Keratinocyte (primary cell): Measurements from ENCODE around the gene KCNG2. TPM values are rescaled to one million over a fixed set of nuclear protein-coding genes. Genes with fewer than 3 reads are reported as not detected.

Experiments used
- DNase-seq: peaks from one replicate; pipeline ENCODE4 v3.0.0-alpha.2; 2011; ENCODE audit warnings: low read depth, missing footprints, low spot score
- FAIRE-seq: peaks from 2 replicates; lab custom pipeline; 2011; peaks lifted over from hg19 to GRCh38; lab: Jason Lieb, UNC
- H2AFZ ChIP-seq: 2 replicates; pipeline ENCODE4 v1.6.0; 2012; ENCODE audit warnings: low read length, control low read depth, inconsistent platforms; ENCODE audit not compliant: control insufficient read depth
- H3K27ac ChIP-seq: 2 replicates; pipeline ENCODE4 v1.5.1; 2011; ENCODE audit warnings: low read length; ENCODE audit not compliant: control insufficient read depth, insufficient read depth
- H3K27me3 ChIP-seq: 3 replicates; pipeline ENCODE4 v1.6.0; 2011; ENCODE audit warnings: low read length; ENCODE audit not compliant: control insufficient read depth, insufficient read depth; ENCODE audit errors: extremely low read depth
- H3K36me3 ChIP-seq, 2 experiments: 2 replicates in 1 of 2; 3 replicates in 1 of 2; pipeline ENCODE4 v1.5.1; 2011; ENCODE audit warnings: low read length in 2 of 2, mild to moderate bottlenecking in 1 of 2; ENCODE audit not compliant: control insufficient read depth in 2 of 2, insufficient read depth in 2 of 2; ENCODE audit errors: extremely low read depth in 1 of 2
- H3K4me1 ChIP-seq: 3 replicates; pipeline ENCODE4 v1.5.1; 2011; ENCODE audit warnings: low read length; ENCODE audit not compliant: control insufficient read depth, insufficient read depth; ENCODE audit errors: extremely low read depth
- H3K4me2 ChIP-seq: 3 replicates; pipeline ENCODE4 v1.6.0; 2011; ENCODE audit warnings: low read depth, low read length; ENCODE audit not compliant: control insufficient read depth, insufficient read depth; ENCODE audit errors: extremely low read depth
- H3K4me3 ChIP-seq, 3 experiments: fragments of 200-600 bp in 1 of 3; sonication (generic) in 1 of 3; 2 replicates in 2 of 3; 3 replicates in 1 of 3; pipeline ENCODE4 v1.5.1; 2011 to 2016; ENCODE audit warnings: low read length in 3 of 3, mild to moderate bottlenecking in 3 of 3, control low read depth in 2 of 3, inconsistent platforms in 1 of 3, low read depth in 1 of 3, mixed read lengths in 1 of 3, mixed run types in 1 of 3, moderate library complexity in 1 of 3; ENCODE audit not compliant: control insufficient read depth in 2 of 3, insufficient read depth in 2 of 3; ENCODE audit errors: extremely low read depth in 1 of 3
- H3K79me2 ChIP-seq: 2 replicates; pipeline ENCODE4 v1.6.0; 2012; ENCODE audit warnings: low read length; ENCODE audit not compliant: control insufficient read depth, insufficient read depth
- H3K9ac ChIP-seq: 3 replicates; pipeline ENCODE4 v1.6.0; 2011; ENCODE audit warnings: low read length; ENCODE audit not compliant: control insufficient read depth, insufficient read depth; ENCODE audit errors: extremely low read depth
- H3K9me1 ChIP-seq: 3 replicates; pipeline ENCODE4 v1.6.0; 2011; ENCODE audit warnings: low read length; ENCODE audit not compliant: control insufficient read depth, insufficient read depth; ENCODE audit errors: extremely low read depth
- H3K9me3 ChIP-seq: 2 replicates; pipeline ENCODE4 v1.5.1; 2012; ENCODE audit warnings: low read depth, low read length; ENCODE audit not compliant: control insufficient read depth
- H4K20me1 ChIP-seq: 3 replicates; pipeline ENCODE4 v1.6.0; 2011; ENCODE audit warnings: low read length; ENCODE audit not compliant: control insufficient read depth, insufficient read depth; ENCODE audit errors: extremely low read depth
- CTCF ChIP-seq, 3 experiments: IDR thresholded peaks in 1 of 3; conservative IDR thresholded peaks in 1 of 3; optimal IDR thresholded peaks in 1 of 3; 2 replicates in 2 of 3; 3 replicates in 1 of 3; pipeline versions ENCODE3 to v1.5.1; 2011; ENCODE audit warnings: low read length in 3 of 3, mild to moderate bottlenecking in 3 of 3, moderate library complexity in 2 of 3, control low read depth in 1 of 3, inconsistent platforms in 1 of 3; ENCODE audit not compliant: insufficient read depth in 2 of 3; ENCODE audit errors: extremely low read depth in 1 of 3
- EZH2 ChIP-seq: IDR thresholded peaks from one replicate; pipeline ENCODE4 v1.6.1; 2012; ENCODE audit warnings: inconsistent platforms, mild to moderate bottlenecking, low read length, moderate library complexity
- dilution Hi-C: fragments of 300-500 bp; cut with MboI; formaldehyde crosslinking; loops from one replicate; pipeline ENCODE4 v1.7.0; 2020; ENCODE audit warnings: low sequenced_read_pairs; ENCODE audit not compliant: extremely low pct_ligation_motif_present
- polyA plus RNA-seq, 5 experiments: library from polyadenylated mRNA; depleted of rRNA in 3 of 5; stranded (reverse) in 3 of 5; stranded (forward) in 1 of 5; unstranded in 1 of 5; fragments of >200 nt; gene quantifications; 1 replicate in 1 of 5; 2 replicates in 3 of 5; 3 replicates in 1 of 5; pipeline versions ENCODE4 v1.2.1 to v1.2.3, GENCODE V29; 2011 to 2012; ENCODE audit warnings: missing spikeins in 2 of 5, low read depth in 1 of 5, low replicate concordance in 1 of 5

Gene KCNG2
- polyA plus RNA-seq, 1 donor (not counting 4 experiments of a cell fraction or from before 2014, with no cell fraction given) = not detected

GRCh38 chr18:79760348-79760747 lies 37.4 kb upstream of the KCNG2 start:
- no peak overlapping the region for H3K4me3 ChIP-seq
- DNase-seq = no peak
- dilution Hi-C loops = no loop called here

GRCh38 chr18:79760881-79761280 lies 36.9 kb upstream of the KCNG2 start:
- TF ChIP-seq CTCF (optimal IDR thresholded peaks at IDR 0.05 in 1 of 3, IDR thresholded peaks at IDR 0.05 in 1 of 3, conservative IDR thresholded peaks at IDR 0.05 in 1 of 3; ENCODE audit: extremely low read depth in 1 of 3, insufficient read depth in 2 of 3, low read length in 3 of 3) (no peak), EZH2 (no peak)
- Histone ChIP-seq H3K79me2 (no peaks in the 10 kb centered on the region), H3K4me1 (no peaks in the 10 kb centered on the region), H3K4me3 (no peak overlapping the region), H3K36me3 (peaks cover 0 to 2% of the 10 kb centered on the region in 2 experiments), H3K27ac (no peak overlapping the region), H3K9me3 (peaks cover 2% of the 10 kb centered on the region), H3K27me3 (no peaks in the 10 kb centered on the region), H2AFZ (no peak overlapping the region), H3K4me2 (no peak overlapping the region), H3K9ac (no peak overlapping the region), H4K20me1 (no peaks in the 10 kb centered on the region), H3K9me1 (no peaks in the 10 kb centered on the region)
- DNase-seq (no peak), FAIRE-seq (no peak)
- dilution Hi-C loops = no loop called here

More at GRCh38 chr18:79760348-79760747, 37.4 kb upstream of the KCNG2 start:
- H3K9me1 ChIP-seq = no peaks in the 10 kb centered on the region
- no peaks in the 10 kb centered on the region for H3K27me3 ChIP-seq
- H3K4me2 ChIP-seq = no peak overlapping the region
- no peak for FAIRE-seq
- peaks cover 0 to 2% of the 10 kb centered on the region in 2 experiments for H3K36me3 ChIP-seq
- H3K79me2 ChIP-seq = no peaks in the 10 kb centered on the region
- H3K4me1 ChIP-seq = no peaks in the 10 kb centered on the region
- H3K27ac ChIP-seq = no peak overlapping the region
- no peaks in the 10 kb centered on the region for H4K20me1 ChIP-seq
- no peak for TF ChIP-seq EZH2
- TF ChIP-seq CTCF (optimal IDR thresholded peaks at IDR 0.05 in 1 of 3, IDR thresholded peaks at IDR 0.05 in 1 of 3, conservative IDR thresholded peaks at IDR 0.05 in 1 of 3; ENCODE audit: extremely low read depth in 1 of 3, insufficient read depth in 2 of 3, low read length in 3 of 3) = no peak
- no peak overlapping the region for H3K9ac ChIP-seq
- peaks cover 2% of the 10 kb centered on the region for H3K9me3 ChIP-seq
- no peak overlapping the region for H2AFZ ChIP-seq
